K562 (cell line): ENCODE results near the gene STK26. TPM values are rescaled to one million over a fixed set of nuclear protein-coding genes. Genes with fewer than 3 reads are reported as not detected.

Experiments
- ATAC-seq: fragments of 200-7000 bp; cut with Tn5 transposase; 3 replicates; pipeline ENCODE4 v1.9.1; 2020; ENCODE audit warnings: moderate library complexity
- BruUV-seq: library from RNA; stranded (reverse); fragments of 400-500 nt; replicated peaks from 2 replicates; lab custom pipeline; 2021; lab: Mats Ljungman, UMichigan
- CTCF ChIA-PET: fragments of 300-600 bp; formaldehyde crosslinking; extraction: SDS; loops from one replicate; lab custom pipeline; 2021; ENCODE audit warnings: low intra/inter-chr PET ratio; lab: Yijun Ruan, JAX
- POLR2A ChIA-PET: fragments of 300-600, 350-650 bp; sonication (Branson Sonifier 250); formaldehyde crosslinking; extraction: SDS; loops from one replicate; lab custom pipeline; 2021; ENCODE audit warnings: antibody characterized with exemption, inconsistent platforms; lab: Yijun Ruan, JAX
- DNase-seq, 4 experiments: peaks; one replicate each; pipeline versions ENCODE4 v3.0.0 to v3.0.0-alpha.2; 2011 to 2018; ENCODE audit warnings: low spot score in 3 of 4, mixed read lengths in 3 of 4; ENCODE audit errors: extremely low read depth in 1 of 4
- FAIRE-seq: peaks from 2 replicates; lab custom pipeline; 2011; peaks lifted over from hg19 to GRCh38; lab: Jason Lieb, UNC
- H2AFZ ChIP-seq: 2 replicates; pipeline ENCODE4 v1.6.0; 2011; ENCODE audit warnings: low read depth, low read length, control low read depth, inconsistent platforms
- H3K27ac ChIP-seq: fragments of 200-600 bp; 3 replicates; pipeline ENCODE4 v1.8.0; 2011; ENCODE audit warnings: low read depth, mild to moderate bottlenecking, control low read depth, inconsistent platforms, low read length, moderate library complexity, mixed read lengths; ENCODE audit errors: extremely low read depth
- H3K27me3 ChIP-seq, 2 experiments: fragments of 300-600 bp in 1 of 2; 2 replicates in 1 of 2; 3 replicates in 1 of 2; pipeline versions ENCODE4 v1.6.0 to v1.8.0; 2011; ENCODE audit warnings: inconsistent platforms in 2 of 2, low read length in 2 of 2, mild to moderate bottlenecking in 1 of 2, mixed read lengths in 1 of 2, moderate library complexity in 1 of 2; ENCODE audit not compliant: control insufficient read depth in 2 of 2, insufficient read depth in 2 of 2
- H3K36me3 ChIP-seq: fragments of 300-600 bp; 3 replicates; pipeline ENCODE4 v1.8.0; 2011; ENCODE audit warnings: mild to moderate bottlenecking, low read length, inconsistent platforms; ENCODE audit not compliant: control insufficient read depth, insufficient read depth
- H3K4me1 ChIP-seq, 2 experiments: fragments of 200-600 bp in 1 of 2; replicated peaks in 1 of 2; 2 replicates in 1 of 2; 3 replicates in 1 of 2; pipeline versions ENCODE4 v1.5.1 to v1.8.0; 2011; ENCODE audit warnings: inconsistent platforms in 2 of 2, low read length in 2 of 2, mild to moderate bottlenecking in 1 of 2, mixed read lengths in 1 of 2, moderate library complexity in 1 of 2; ENCODE audit not compliant: control insufficient read depth in 2 of 2, insufficient read depth in 2 of 2
- H3K4me2 ChIP-seq: 2 replicates; pipeline ENCODE4 v1.6.1; 2011; ENCODE audit warnings: low read length, control low read depth, inconsistent platforms, mixed read lengths; ENCODE audit not compliant: insufficient read depth
- H3K4me3 ChIP-seq: fragments of 200-600 bp; sonication (generic), shearing (Covaris generic); 2 replicates; pipeline ENCODE4 v1.5.1; 2016; ENCODE audit warnings: control low read depth, inconsistent platforms
- H3K79me2 ChIP-seq: fragments of 200-600 bp; 3 replicates; pipeline ENCODE4 v1.8.0; 2011; ENCODE audit warnings: low read length, inconsistent platforms; ENCODE audit not compliant: control insufficient read depth, insufficient read depth
- H3K9ac ChIP-seq, 2 experiments: 2 replicates each; pipeline versions ENCODE4 v1.6.0 to v1.6.1; 2011; ENCODE audit warnings: low read depth in 2 of 2, low read length in 2 of 2, control low read depth in 1 of 2, inconsistent platforms in 1 of 2, mild to moderate bottlenecking in 1 of 2, mixed read lengths in 1 of 2; ENCODE audit not compliant: insufficient read depth in 1 of 2
- H3K9me1 ChIP-seq: one replicate; pipeline ENCODE4 v1.6.0; 2011; ENCODE audit warnings: inconsistent platforms, mild to moderate bottlenecking, low read length, moderate library complexity; ENCODE audit not compliant: control insufficient read depth, insufficient read depth
- H3K9me3 ChIP-seq: replicated peaks from 2 replicates; pipeline ENCODE4 v1.5.1; 2011; ENCODE audit warnings: low read depth, low read length, inconsistent platforms; ENCODE audit not compliant: control insufficient read depth, insufficient read depth
- H4K20me1 ChIP-seq: replicated peaks from 2 replicates; pipeline ENCODE4 v1.6.1; 2011; ENCODE audit warnings: low read length, inconsistent platforms, mixed read lengths; ENCODE audit not compliant: control insufficient read depth, insufficient read depth
- BRF1 ChIP-seq: IDR thresholded peaks from 3 replicates; pipeline ENCODE4 v1.6.1; 2011; ENCODE audit warnings: borderline replicate concordance, mild to moderate bottlenecking; ENCODE audit not compliant: insufficient read length; ENCODE audit errors: extremely low read depth
- GABPA ChIP-seq: fragments of 200-800 bp; sonication (Bioruptor generic); conservative IDR thresholded peaks from 2 replicates; pipeline ENCODE4 v1.6.1; 2016; ENCODE audit warnings: low read depth, missing genetic modification characterization, missing compliant biosample characterization
- IRF2 ChIP-seq: sonication (generic); formaldehyde crosslinking; IDR thresholded peaks from 2 replicates; pipeline ENCODE4 v1.8.1; 2022; ENCODE audit warnings: mild to moderate bottlenecking, missing genetic modification reagents
- KDM4B ChIP-seq, 2 experiments: fragments of 450-650 bp in 1 of 2; sonication (generic) in 1 of 2; IDR thresholded peaks; 2 replicates each; pipeline ENCODE4 v1.6.1; 2016 to 2017; ENCODE audit warnings: borderline replicate concordance in 2 of 2, antibody characterized with exemption in 1 of 2, low read depth in 1 of 2, mild to moderate bottlenecking in 1 of 2
- MEIS2 ChIP-seq: fragments of 450-650 bp; IDR thresholded peaks from 2 replicates; pipeline ENCODE4 v1.6.1; 2014; ENCODE audit warnings: mild to moderate bottlenecking; ENCODE audit not compliant: partially characterized antibody
- PRPF4 ChIP-seq: fragments of 200-400 bp; formaldehyde crosslinking; IDR thresholded peaks from one replicate; pipeline ENCODE4 v1.6.1; 2017; ENCODE audit warnings: low read length, low read depth, mild to moderate bottlenecking; ENCODE audit not compliant: insufficient read depth, poor library complexity, severe bottlenecking
- TAF9B ChIP-seq: fragments of 450-650 bp; IDR thresholded peaks from 2 replicates; pipeline ENCODE4 v1.6.1; 2018; ENCODE audit warnings: mild to moderate bottlenecking; ENCODE audit not compliant: partially characterized antibody
- TOE1 ChIP-seq, 2 experiments: fragments of 450-650 bp in 1 of 2; sonication (generic) in 1 of 2; formaldehyde crosslinking in 1 of 2; IDR thresholded peaks; 2 replicates each; pipeline versions ENCODE4 v1.7.1 to v1.8.0; 2016 to 2022; ENCODE audit warnings: borderline replicate concordance in 2 of 2, mild to moderate bottlenecking in 2 of 2, antibody characterized with exemption in 1 of 2, inconsistent platforms in 1 of 2, low read depth in 1 of 2, missing genetic modification reagents in 1 of 2, moderate library complexity in 1 of 2
- in situ Hi-C: fragments of 300-500 bp; cut with MboI; formaldehyde crosslinking; loops from 4 replicates; pipeline ENCODE4 v1.15.0; 2018; ENCODE audit warnings: inconsistent platforms, mixed read lengths
- intact Hi-C: fragments of 100-400 bp; cut with micrococcal nuclease; formaldehyde crosslinking; loops from 2 replicates; pipeline ENCODE4 v1.14.2; 2022
- polyA plus RNA-seq, 8 experiments: library from polyadenylated mRNA; depleted of rRNA in 4 of 8; stranded (reverse) in 5 of 8; unstranded in 3 of 8; fragments of >200 nt; fragmentation: Nextera tagmentation in 2 of 8; fragmentation: Illumina TruSeq in 1 of 8; extraction: Ambion mirVana in 2 of 8; extraction: Trizol in 1 of 8; gene quantifications; 2 replicates each; pipeline versions ENCODE4 v1.2.1 to v1.2.3, GENCODE V29; 2011 to 2014; ENCODE audit warnings: inconsistent platforms in 1 of 8, missing spikeins in 1 of 8
- total RNA-seq, 7 experiments: library from RNA; depleted of rRNA in 6 of 7; stranded (reverse); fragments of >200 nt in 6 of 7; fragmentation: Illumina TruSeq in 2 of 7; extraction: Trizol in 2 of 7; gene quantifications; 2 replicates each; pipeline versions ENCODE4 v1.2.1 to v1.2.3, GENCODE V29; 2011 to 2021; ENCODE audit warnings: low replicate concordance in 1 of 7
- TF ChIP-seq, protein P1 (sequence below): fragments of 450-650 bp; IDR thresholded peaks from 2 replicates; pipeline ENCODE4 v1.6.1; 2016
- TF ChIP-seq, protein P2 (sequence below), 2 experiments: IDR thresholded peaks in 1 of 2; conservative IDR thresholded peaks in 1 of 2; 2 replicates each; pipeline ENCODE4 v1.6.1; 2016; ENCODE audit warnings: low read depth in 2 of 2, mild to moderate bottlenecking in 1 of 2, missing compliant biosample characterization in 1 of 2, missing genetic modification characterization in 1 of 2, moderate library complexity in 1 of 2
- TF ChIP-seq, protein P3 (sequence below), 2 experiments: fragments of 450-650 bp; conservative IDR thresholded peaks; 2 replicates each; pipeline ENCODE4 v1.6.1; 2017; ENCODE audit warnings: mild to moderate bottlenecking in 2 of 2, moderate library complexity in 2 of 2

The STK26 gene
- total and polyA plus RNA-seq, 9 of the 15 experiments (the other 6 are each of a cell fraction or from before 2014, with no cell fraction given): 28.1 to 72.9 (median 50.1) TPM

GRCh38 chrX:132030264-132030663, 7.2 kb downstream of the STK26 start:
- no peaks in the 10 kb centered on the region for H3K9me3 ChIP-seq
- H2AFZ ChIP-seq: no peak overlapping the region
- FAIRE-seq: no peak
- in situ Hi-C loops (no loop called here), intact Hi-C loops (no loop called here)
- no TSS peak for BruUV-seq
- peaks cover 13% of the 10 kb centered on the region for H4K20me1 ChIP-seq
- 0 out of 3 replicates have a peak overlapping the region, but pooled peaks have one; percentile 22 for H3K27ac ChIP-seq
- CTCF ChIA-PET: no interaction called here
- no peak overlapping the region for H3K4me2 ChIP-seq
- peaks cover 12 to 44% of the 10 kb centered on the region in 2 experiments for H3K4me1 ChIP-seq
- ATAC-seq: no peak
- DNase-seq: no peak
- H3K9me1 ChIP-seq: no peaks in the 10 kb centered on the region
- no peak overlapping the region for H3K4me3 ChIP-seq
- POLR2A ChIA-PET: no interaction called here
- H3K36me3 ChIP-seq: peaks cover 41% of the 10 kb centered on the region
- no peak overlapping the region for H3K9ac ChIP-seq
- peaks cover 97% of the 10 kb centered on the region for H3K79me2 ChIP-seq
- H3K27me3 ChIP-seq: no peaks in the 10 kb centered on the region
- TF ChIP-seq TOE1 (IDR thresholded peaks at IDR 0.05; ENCODE audit: borderline replicate concordance) (no peak), TOE1 (CRISPR knock-in tag; IDR thresholded peaks at IDR 0.05; ENCODE audit: borderline replicate concordance, low read depth) (no peak), MEIS2 (peak; percentile 71), KDM4B (IDR thresholded peaks at IDR 0.05; ENCODE audit: borderline replicate concordance in 2 of 2, low read depth in 1 of 2) (no peak), BRF1 (no peak), PRPF4 (no peak), TAF9B (no peak), GABPA (tag) (no peak), IRF2 (CRISPR knock-in tag) (no peak)
- TF ChIP-seq, protein P1, sequence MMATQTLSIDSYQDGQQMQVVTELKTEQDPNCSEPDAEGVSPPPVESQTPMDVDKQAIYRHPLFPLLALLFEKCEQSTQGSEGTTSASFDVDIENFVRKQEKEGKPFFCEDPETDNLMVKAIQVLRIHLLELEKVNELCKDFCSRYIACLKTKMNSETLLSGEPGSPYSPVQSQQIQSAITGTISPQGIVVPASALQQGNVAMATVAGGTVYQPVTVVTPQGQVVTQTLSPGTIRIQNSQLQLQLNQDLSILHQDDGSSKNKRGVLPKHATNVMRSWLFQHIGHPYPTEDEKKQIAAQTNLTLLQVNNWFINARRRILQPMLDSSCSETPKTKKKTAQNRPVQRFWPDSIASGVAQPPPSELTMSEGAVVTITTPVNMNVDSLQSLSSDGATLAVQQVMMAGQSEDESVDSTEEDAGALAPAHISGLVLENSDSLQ: peak; percentile 56; the same call in 1 of the 2 replicates
- TF ChIP-seq, protein P2, sequence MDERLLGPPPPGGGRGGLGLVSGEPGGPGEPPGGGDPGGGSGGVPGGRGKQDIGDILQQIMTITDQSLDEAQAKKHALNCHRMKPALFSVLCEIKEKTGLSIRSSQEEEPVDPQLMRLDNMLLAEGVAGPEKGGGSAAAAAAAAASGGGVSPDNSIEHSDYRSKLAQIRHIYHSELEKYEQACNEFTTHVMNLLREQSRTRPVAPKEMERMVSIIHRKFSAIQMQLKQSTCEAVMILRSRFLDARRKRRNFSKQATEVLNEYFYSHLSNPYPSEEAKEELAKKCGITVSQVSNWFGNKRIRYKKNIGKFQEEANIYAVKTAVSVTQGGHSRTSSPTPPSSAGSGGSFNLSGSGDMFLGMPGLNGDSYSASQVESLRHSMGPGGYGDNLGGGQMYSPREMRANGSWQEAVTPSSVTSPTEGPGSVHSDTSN (CRISPR knock-in tag; IDR thresholded peaks at IDR 0.05; ENCODE audit: low read depth): no peak
- TF ChIP-seq, protein P2 (tag; conservative IDR thresholded peaks at IDR 0.05; ENCODE audit: low read depth): peak; percentile 58
- TF ChIP-seq, protein P3, sequence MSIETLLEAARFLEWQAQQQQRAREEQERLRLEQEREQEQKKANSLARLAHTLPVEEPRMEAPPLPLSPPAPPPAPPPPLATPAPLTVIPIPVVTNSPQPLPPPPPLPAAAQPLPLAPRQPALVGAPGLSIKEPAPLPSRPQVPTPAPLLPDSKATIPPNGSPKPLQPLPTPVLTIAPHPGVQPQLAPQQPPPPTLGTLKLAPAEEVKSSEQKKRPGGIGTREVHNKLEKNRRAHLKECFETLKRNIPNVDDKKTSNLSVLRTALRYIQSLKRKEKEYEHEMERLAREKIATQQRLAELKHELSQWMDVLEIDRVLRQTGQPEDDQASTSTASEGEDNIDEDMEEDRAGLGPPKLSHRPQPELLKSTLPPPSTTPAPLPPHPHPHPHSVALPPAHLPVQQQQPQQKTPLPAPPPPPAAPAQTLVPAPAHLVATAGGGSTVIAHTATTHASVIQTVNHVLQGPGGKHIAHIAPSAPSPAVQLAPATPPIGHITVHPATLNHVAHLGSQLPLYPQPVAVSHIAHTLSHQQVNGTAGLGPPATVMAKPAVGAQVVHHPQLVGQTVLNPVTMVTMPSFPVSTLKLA (conservative IDR thresholded peaks at IDR 0.05): no peak
